Stimulated activated CD4-positive, alpha-beta T cell treated with anti-CD3 and anti-CD28 coated beads, TNF-alpha, amount 100 ng/mL, for 1 hour (primary cell): ENCODE results near the gene AGPAT4.
"Not testable (repeated sequence)": the region's sequence is repeated elsewhere in the genome, so short reads cannot be mapped to it uniquely, and the experiment has no call there.

Source experiments
- DNase-seq, 3 donors: peaks; one replicate each; pipeline ENCODE4 v3.0.0-alpha.2; 2020; ENCODE audit warnings: low read depth in 3 of 3, low spot score in 1 of 3

Gene AGPAT4

GRCh38 chr6:161207200-161207599, 66.7 kb downstream of the AGPAT4 start:
- DNase-seq: no peak

GRCh38 chr6:161204866-161205557, 68.8 kb downstream of the AGPAT4 start:
- no peak for DNase-seq

GRCh38 chr6:161200610-161201370, 73.1 kb downstream of the AGPAT4 start:
- DNase-seq: no peak

- DNase-seq: no peak
These were observed 74.0 kb downstream of the AGPAT4 start for GRCh38 chr6:161199850-161200249.

- DNase-seq: no peak
These were observed 74.9 kb downstream of the AGPAT4 start for GRCh38 chr6:161198783-161199460.

GRCh38 chr6:161198176-161198575, 75.7 kb downstream of the AGPAT4 start:
- DNase-seq: no peak

- no peak for DNase-seq
These were observed 78.5 kb downstream of the AGPAT4 start for GRCh38 chr6:161195386-161195785.

- DNase-seq: no peak
These were observed 79.5 kb downstream of the AGPAT4 start for GRCh38 chr6:161194374-161194773.

GRCh38 chr6:161192636-161193411, 81.0 kb downstream of the AGPAT4 start:
- DNase-seq: no peak

GRCh38 chr6:161191671-161192070, 82.2 kb downstream of the AGPAT4 start:
- DNase-seq: no peak

GRCh38 chr6:161191007-161191406, 82.9 kb downstream of the AGPAT4 start:
- no peak for DNase-seq

- DNase-seq: no peak
These were observed 84.0 kb downstream of the AGPAT4 start for GRCh38 chr6:161189891-161190290.

- no peak for DNase-seq
These were observed 85.1 kb downstream of the AGPAT4 start for GRCh38 chr6:161188547-161189465.

GRCh38 chr6:161186173-161186769, 87.6 kb downstream of the AGPAT4 start:
- no peak for DNase-seq

- no peak for DNase-seq
These were observed 92.7 kb downstream of the AGPAT4 start for GRCh38 chr6:161181121-161181520.

GRCh38 chr6:161178155-161178554, 95.7 kb downstream of the AGPAT4 start:
- not testable (repeated sequence) for DNase-seq

GRCh38 chr6:161176428-161176827, 97.4 kb downstream of the AGPAT4 start:
- not testable (repeated sequence) for DNase-seq

GRCh38 chr6:161172769-161173168, 101.1 kb downstream of the AGPAT4 start:
- DNase-seq: not testable (repeated sequence)

GRCh38 chr6:161171207-161171606, 102.7 kb downstream of the AGPAT4 start:
- no peak for DNase-seq

- no peak for DNase-seq
These were observed 104.2 kb downstream of the AGPAT4 start for GRCh38 chr6:161169696-161170095.
